Stimulated activated CD8-positive, alpha-beta memory T cell treated with anti-CD3 and anti-CD28 coated beads, Interleukin-7, amount 100 ng/mL, for 48 hours (primary cell): ENCODE results near the gene NDUFS1.
"Not testable (repeated sequence)": the region's sequence is repeated elsewhere in the genome, so short reads cannot be mapped to it uniquely, and the experiment has no call there.

Experiments used
- DNase-seq, 2 donors: peaks; one replicate each; pipeline ENCODE4 v3.0.0-alpha.2; 2020; ENCODE audit warnings: low read depth in 1 of 2; ENCODE audit errors: extremely low read depth in 1 of 2

The NDUFS1 gene

DNA sequence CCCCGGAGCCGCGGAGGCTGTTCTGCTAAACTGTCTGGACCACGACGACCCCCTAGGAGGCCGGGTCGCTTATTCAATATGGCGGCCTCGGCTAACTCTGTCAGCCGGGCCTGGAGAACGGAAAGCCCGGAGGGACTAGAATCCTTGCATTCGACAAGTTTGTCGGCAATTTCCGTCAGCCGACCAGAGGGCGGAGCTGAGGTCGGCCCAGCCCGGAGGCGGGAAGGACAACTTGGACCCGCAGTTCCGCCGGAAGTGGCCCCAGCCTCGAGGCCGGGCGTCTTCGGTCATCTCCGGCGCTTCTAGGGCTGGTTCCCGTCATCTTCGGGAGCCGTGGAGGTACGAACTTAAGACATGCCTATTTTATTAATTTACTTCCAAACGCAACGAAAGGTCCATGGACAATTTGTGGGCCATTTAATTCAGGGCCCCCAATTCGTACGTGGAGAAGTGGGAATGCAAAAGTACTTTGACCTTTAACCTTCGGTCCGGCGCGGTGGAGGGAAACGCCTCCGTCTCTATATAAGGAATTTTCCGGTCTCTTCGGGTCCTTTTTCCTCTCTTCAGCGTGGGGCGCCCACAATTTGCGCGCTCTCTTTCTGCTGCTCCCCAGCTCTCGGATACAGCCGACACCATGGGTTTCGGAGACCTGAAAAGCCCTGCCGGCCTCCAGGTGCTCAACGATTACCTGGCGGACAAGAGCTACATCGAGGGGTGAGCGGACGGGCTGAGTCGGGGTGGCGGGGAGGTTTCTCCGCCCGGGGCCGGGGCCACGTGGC, at the start of gene NDUFS1, which contains the start of gene EEF1B2:
Gene NDUFS1, minus strand, starts transcription at position 99 of the 779 bp plus-strand sequence. CDS start 5,766 bp downstream, outside the sequence.
Gene EEF1B2, plus strand, starts transcription at position 550 of the 779 bp plus-strand sequence. Its CDS starts 85 bp downstream, at position 635.
- DNase-seq, result peak; percentile 94 to 97

DNA sequence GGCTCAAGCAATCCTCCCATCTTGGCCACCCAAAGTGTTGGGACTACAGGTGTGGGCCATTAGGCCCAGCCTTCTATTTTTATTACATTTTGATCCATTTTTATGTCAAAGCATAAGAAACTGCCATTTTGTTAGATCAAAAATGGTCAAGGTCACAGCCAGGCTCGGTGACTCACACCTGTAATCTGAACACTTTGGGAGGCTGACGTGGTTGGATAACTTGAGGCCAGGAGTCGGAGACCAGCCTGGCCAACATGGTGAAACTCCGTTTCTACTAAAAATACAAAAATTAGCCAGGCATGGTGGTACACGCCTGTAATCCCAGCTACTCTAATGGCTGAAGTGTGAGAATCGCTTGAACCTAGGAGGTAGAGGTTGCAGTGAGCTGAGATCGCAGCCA, 49.7 kb upstream of the NDUFS1 start:
- DNase-seq, result no peak

DNA sequence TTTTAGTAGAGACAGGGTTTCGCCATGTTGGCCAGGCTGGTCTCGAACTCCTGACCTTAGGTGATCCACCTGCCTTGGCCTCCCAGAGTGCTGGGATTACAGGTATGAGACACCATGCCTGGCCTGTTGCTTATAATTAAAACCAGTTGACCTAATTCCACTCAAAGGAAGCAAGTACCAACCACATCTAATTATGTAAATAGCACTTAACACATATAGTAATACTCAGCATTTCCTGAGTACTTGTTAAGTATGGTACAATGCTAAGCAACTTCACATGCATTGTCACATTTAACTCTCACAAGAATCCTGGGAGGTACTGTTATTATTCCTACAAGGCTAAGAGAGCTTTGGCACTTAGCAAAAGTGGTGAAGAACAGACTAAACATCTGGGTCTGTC, 48.1 kb upstream of the NDUFS1 start:
- DNase-seq, result not testable (repeated sequence)

DNA sequence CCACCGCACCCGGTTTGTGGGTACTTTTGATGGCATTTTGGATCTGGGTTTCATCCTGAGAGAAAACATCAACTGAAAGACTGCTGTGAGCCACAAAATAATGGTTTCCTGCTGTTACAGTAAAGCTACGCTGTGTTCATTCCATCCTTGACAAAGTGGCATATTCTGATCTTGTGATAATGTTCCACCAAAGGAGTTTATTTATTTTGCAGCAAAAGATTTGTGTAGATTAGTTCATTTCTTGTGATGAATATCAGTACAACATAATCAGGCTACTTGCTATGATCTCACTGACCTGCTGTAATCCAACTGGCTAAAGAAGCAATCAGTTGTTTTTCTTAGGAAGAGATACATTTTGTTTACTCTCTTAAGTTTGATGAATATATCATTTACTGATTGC, 45.5 kb upstream of the NDUFS1 start:
- DNase-seq, result no peak

DNA sequence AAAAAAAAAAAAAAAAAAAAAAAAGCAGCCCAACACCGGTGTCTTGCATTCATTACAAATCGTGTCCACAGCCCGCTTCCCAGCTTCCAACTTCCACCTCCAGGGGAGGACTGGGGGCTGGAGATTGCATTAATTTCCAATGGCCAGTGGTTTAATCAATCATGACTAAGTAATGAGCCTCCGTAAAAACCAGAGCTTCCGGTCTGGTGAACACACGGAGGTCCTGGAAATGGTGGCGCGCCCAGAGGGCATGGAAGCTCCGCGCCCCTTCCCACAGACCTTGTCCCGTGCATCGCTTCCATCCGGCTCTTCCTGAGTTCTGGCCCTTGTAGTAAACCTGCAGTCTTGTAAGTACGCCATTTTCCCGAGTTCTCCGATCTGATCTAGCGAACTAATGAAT, 44.1 kb upstream of the NDUFS1 start:
- DNase-seq, result no peak

DNA sequence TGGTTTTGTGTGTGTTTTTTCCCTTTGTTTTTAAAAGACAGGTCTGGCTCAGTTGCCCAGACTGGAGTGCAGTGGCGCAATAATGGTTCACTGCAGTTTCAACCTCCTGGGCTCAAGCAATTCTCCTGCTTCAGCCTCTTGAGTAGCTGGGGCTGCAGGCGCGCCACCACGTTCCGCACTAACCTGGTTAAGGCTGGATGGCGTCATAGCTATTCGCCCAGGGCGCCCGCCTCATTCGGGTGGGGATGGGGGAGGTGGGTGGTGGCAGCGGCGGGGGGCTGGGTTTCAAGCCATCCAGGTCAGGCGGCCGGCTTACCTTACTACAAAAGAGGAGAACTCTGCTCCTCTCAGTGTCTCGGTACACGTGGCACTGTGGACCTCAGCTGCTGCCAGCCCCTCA, 43.2 kb upstream of the NDUFS1 start:
- DNase-seq, result no peak

DNA sequence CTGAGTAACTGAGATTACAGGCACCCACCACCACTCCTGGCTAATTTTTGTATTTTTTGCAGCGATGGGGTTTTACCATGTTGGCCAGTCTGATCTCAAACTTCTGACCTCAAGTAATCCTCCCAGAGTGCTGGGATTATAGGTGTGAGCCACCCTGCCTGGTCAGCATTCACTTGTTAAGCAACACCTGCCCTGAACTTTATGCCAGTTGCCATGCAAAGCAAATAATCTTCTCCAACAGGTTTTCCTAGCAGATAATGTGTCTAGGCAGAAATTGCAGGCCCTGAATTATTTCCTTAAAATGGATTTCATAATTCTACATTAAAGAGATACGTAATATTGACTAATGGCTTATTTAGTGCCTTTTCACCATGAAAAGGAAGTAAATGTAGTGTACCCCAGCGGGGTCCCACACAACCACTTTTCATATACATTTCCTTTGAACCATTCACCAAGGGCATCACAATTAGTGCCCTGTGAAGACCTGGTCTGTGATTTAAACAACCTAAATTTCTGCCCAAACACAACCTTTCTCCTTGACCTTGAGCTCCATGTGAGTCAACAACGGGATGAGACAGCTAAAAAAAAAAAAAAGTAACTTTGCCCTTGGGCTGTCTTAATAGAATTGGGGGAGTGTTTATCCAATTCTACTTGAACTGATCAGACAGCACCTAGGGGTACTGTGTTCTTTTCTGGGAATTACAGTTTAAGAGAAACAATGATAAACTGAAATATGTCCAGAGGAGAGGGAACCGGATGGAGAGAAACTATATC, 42.0 kb upstream of the NDUFS1 start:
- no peak for DNase-seq

DNA sequence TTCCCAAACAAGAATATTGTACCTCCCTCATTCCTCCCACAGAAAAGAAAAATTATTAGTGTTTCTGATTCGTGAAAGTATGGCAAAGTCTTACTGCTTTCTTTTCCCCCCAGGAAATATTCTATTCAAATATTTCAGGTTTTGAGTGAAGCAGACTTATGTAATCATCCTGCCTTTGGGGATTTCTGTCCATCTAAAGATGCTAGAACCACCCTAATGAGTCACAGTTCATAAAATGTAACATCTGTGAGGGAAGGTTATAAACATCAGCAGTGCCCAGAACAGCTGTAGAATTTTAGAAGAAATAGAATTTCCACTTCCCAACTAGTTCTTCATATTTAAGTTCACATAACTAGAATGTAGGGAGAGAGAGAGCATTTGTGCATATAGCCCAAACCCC, 39.4 kb upstream of the NDUFS1 start:
- DNase-seq, result no peak

DNA sequence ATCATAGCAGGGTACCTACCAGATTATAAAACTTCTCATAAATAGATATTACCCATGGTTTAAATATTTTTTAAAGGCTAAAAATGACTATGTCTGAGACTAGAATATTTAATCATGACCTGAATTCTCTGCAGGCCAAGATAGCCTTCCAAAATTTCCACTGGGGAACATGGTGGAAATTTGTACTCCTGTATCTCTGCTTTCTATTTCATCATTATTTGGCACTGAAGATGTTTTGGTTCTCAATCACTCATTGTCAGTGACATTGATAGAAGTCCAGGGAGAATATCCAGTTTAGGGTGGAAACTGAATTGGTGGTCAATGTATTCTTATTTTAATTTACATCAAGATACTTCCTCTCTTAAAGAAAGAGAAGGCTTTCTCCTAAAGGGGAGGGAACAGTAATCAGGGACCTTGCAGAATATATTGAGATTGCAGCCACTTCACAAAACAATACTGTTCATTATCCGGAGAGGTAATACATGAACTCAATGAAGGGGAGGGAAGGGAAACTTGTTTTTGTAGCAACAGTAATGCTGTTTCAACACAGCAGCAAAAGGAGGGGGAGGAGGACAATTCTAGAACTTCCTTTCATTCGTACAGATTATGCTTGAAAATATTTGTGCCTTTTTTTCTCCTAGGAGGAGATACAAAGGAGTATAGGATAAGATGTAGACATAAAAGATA, 34.6 kb upstream of the NDUFS1 start:
- DNase-seq, result no peak

DNA sequence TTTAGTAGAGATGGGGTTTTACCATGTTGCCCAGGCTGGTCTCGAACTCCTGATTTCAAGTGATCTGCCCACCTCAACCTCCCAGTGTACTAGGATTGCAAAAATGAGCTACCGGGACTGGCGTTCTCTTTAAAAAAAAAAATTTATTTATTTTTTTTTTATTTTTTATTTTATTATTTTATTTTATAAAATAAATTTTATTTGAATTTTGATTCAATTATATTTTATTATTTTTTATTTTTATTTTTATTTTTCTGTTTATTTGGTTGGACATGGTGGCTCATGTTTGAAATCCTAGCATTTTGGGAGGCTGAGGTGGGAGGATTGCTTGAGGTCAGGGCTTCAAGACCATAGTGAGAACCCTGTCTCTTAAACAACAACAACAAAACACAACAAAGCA, 32.9 kb upstream of the NDUFS1 start:
- no peak for DNase-seq

DNA sequence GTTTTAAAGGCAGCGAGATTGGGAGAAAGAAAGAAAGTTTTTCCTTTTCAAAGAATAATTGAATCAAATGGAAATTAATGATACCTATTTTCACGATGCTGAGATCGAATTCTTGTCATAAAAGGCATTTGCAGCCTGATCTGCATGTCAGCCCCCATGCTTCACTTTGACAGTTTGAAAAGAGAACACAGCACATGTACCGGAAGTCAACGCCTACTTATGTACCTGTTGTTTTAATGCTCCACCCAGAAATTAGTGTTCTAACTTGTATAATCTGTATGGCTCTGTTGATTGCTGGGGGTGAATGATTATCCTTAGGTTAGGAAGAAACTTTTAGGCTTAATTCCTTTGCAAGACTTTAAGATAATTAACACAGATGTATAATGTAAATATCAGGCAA, 31.4 kb upstream of the NDUFS1 start:
- DNase-seq, result no peak

DNA sequence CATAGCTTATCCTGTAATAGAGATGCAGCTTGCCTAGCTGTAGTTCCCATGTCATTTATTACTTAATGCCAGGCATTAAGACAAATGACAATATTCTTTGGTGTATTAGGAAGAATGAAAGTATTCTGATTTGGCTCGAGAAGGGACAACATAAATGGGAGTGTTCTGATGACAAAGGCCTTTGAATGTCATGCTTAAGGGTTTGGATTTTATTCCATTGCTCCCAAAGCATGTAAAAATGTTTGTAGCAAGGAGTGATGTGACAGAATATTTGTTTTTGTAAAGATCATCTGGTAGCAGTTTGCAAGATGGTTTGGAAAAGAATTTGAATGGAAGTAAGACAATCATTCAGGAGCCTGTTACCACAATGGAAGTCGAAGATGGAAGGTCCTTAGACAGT, 30.9 kb upstream of the NDUFS1 start:
- DNase-seq, result no peak

DNA sequence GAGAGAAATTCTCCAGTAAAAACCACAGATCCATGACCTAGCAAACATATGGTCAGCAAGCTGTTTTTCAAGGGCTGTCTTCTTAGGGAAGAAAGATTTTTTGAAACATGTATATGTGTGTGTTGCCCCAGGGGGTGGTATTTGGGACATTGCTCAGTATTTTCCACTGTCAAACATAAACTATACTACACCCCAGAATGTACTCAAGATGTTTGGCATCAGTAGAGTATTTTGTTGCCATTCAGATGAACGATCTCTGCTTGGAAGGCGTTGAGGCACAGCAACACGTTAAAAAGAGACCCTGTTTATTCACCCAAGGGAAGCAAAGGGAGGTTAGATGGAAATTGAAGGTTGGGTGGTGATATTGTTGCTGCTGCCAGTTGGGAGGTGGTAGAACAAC, 30.4 kb upstream of the NDUFS1 start:
- no peak for DNase-seq

DNA sequence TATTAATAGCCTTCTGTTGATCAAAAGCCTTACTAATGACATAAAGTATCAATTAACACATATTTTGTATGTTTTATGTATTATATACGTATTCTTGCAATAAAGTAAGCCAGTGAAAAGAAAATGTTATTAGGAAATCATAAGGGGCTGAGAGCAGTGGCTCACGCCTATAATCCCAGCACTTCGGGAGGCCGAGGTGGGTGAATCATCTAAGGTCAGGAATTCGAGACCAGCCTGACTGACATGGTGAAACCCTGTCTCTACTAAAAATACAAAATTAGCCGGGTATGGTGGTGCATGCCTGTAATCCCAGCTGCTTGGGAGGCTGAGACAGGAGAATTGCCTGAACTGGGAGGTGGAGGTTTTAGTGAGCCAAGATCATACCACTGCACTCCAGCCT, 22.3 kb upstream of the NDUFS1 start:
- DNase-seq, result not testable (repeated sequence)

DNA sequence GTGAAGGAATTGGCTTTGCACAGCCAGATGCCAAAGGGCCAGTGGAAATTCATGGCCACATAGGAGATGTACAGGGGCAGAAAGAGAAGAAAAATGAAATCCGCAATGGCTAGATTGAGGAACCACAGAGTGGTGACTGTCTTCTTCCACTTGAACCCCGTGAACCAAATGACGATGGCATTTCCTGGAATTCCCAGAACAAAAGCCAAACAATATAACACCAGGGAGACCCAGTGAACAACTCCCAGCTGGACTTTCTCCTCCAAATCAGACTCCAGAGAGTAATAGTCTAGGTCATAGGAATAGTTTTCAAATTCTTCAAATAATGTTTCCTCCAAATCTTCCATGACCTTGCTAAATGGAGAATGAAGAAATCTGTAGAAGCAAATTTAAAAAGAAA, 17.7 kb upstream of the NDUFS1 start:
- DNase-seq, result no peak

DNA sequence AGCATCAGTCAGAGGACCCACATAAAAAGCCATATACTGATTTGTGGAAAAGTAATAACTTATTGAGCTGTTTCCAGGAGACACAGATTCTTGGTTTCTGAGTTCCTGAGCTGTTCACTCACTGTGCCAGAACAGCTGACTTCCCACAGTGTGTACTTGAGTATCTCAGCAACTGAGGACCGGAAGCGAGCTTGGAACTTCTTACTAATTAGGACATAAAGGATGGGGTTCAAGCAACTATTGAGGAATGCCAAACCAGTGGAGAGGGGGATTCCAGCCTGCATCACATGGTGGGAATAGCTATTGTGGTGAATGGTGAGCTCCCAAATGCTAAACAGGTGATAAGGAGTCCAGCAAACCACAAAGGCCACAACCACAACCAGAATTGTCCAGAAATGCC, 16.9 kb upstream of the NDUFS1 start:
- DNase-seq, result no peak

DNA sequence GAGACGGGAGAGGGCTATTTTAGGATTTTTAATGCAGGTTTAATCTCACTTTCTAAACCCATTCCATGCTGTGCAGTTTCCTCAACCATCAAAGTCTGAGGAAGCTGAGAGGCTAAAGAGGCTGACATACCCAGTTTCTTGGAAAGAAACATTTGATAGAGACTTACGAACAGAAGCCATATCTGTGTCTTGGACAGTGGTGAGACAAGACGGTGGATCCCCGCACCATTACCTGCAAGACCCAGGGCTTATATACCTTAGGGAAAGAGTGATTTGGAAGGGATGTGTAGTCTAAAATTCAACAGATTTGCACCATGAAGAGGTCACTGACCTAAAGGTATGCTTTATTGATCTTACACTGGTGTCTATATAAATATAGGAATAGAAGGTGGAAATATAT, 13.9 kb upstream of the NDUFS1 start:
- DNase-seq, result no peak

DNA sequence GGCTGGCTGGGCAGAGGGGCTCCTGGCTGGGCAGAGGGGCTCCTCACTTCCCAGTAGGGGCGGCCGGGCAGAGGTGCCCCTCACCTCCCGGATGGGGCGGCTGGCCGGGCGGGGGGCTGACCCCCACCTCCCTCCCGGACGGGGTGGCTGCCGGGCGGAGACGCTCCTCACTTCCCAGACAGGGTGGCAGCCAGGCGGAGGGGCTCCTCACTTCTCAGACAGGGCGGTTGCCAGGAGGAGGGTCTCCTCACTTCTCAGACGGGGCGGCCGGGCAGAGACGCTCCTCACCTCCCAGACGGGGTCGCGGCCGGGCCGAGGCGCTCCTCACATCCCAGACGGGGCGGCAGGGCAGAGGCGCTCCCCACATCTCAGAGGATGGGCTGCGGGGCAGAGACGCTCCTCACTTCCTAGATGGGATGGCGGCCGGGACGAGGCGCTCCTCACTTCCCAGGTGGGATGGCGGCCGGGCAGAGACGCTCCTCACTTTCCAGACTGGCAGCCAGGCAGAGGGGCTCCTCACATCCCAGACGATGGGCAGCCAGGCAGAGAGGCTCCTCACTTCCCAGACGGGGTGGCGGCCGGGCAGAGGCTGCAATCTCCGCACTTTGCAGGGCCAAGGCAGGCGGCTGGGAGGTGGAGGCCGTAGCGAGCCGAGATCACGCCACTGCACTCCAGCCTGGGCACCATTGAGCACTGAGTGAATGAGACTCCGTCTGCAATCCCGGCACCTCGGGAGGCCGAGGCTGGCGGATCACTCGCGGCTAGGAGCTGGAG, 12.6 kb upstream of the NDUFS1 start:
- not testable (repeated sequence) for DNase-seq

DNA sequence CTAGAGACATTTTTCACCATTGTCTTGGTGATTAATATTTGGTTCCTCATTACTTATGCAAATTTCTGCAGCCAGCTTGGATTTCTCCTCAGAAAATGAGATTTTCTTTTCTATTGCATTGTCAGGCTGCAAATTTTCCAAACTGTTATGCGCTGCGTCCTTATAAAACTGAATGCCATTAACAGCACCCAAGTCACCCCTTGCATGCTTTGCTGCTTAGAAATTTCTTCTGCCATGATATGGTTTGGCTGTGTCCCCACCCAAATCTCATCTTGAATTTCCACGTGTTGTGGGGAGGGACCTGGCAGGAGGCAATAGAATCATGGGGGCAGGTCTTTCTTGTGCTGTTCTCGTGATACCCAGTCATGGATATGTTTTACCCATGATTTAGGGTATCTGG, 9.0 kb upstream of the NDUFS1 start:
- DNase-seq, result not testable (repeated sequence)

DNA sequence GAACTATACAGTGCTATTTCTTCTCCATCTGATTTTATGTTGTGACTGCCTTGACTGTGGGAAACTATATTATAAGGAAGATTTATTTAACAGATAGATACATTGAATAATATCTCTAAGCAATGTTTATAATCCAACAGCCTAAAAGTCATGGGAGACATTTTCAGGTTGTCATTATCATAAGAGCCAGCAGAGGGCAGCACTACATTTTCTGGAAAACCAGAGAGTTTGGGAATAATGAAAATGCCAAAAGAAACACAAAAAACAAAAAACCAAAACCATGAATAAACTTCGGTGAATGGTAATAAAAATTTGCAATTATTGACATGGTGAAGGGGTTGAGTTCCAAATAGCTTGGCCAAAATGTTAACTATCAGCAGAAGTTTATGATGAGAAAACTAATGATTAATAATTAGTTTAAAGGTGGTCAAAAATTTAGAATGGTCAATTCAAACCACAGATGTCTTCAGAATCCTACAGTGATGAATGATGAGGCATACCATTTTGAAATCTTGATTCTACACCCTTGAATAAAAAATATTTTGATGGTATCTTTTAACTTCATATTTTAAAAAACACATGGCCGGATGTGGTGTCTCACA, 5.1 kb upstream of the NDUFS1 start:
- no peak for DNase-seq
